ENCODE data around the gene LHFPL2.

Gene LHFPL2

DNA sequence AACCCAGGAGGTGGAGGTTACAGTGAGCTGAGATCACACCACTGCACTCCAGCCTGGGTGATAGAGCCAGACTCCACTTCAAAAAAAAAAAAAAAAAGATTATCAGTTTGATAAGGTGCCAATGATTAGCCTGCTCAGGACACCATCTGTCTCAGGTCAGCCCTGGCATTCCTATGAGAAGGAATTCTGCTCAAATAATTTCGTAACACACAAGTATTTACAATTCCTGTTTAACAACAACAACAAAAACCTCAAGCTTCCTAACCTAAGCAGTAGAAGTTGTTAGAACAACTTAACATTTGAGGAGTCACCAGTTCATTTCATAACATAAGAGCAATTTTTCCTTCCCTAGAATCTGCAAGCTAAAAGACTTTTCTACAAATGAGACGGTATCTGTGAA lies 85.0 kb downstream of the LHFPL2 start:
- no peak for DNase-seq

DNA sequence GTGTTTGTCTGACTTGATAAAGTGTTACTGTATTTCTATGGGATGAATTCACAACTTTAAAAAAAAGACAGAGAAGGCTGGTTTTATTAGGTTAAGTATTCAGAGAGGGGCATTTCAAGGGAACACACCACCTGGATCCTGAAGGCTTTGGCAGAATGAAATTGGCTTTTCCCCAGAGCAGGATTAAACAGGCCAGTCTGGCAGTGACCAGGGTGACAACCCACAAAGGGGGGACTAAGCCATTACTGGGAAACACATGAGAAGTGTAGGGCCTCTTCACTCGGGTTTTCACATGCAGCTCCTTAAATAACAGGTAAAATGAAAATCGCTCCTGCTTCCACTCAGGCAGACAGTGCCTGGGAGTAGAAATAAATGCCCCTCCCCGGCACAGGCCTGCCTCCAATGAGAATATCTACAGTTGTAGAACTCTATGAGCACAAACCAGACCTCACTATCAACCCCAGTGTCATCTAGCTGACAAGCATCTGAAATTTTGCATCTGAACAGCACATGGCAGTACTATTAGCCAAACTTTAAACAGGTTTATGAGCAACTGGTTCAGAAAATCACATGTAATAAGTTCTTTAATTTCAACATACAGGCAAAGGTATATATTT lies 85.8 kb downstream of the LHFPL2 start:
- no peak for DNase-seq

DNA sequence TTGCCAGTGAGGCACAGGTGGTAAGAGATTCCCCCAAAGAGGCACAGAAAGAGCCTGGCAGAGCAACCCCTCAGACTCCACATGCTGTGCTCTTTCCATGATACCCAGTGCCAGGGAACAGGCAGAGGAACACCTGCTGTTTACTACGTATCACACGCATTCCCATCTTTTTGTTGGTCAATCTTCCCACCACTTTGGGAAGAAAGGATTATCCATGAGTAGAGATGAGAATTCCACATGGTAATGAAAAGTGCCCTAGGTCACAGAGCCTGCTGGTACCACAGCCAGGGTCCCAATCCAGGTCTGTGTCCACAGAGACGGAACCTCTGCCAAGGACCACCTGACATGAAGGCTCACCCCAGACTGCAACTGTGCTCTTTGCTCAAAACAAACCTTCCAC lies 86.6 kb downstream of the LHFPL2 start:
- no peak for DNase-seq

DNA sequence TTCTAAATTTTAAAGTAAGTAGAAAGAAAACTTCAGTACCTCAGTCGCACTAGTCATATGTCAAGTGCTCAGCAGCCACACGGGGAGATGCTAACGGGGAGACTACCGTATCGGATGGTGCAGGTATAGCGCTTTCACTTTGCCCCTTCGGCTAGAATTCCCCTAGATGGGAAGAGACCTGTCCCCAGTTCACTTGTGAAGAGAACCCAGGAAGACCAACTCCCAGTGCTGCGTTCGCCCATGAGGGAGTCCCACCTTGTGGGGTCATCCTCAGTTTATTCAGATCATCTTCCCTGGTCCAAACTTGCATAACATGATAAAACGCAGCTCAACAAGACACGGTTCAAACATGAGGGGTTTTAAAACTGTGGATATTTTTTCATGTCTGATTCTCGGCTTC lies 87.3 kb downstream of the LHFPL2 start:
- no peak for DNase-seq

DNA sequence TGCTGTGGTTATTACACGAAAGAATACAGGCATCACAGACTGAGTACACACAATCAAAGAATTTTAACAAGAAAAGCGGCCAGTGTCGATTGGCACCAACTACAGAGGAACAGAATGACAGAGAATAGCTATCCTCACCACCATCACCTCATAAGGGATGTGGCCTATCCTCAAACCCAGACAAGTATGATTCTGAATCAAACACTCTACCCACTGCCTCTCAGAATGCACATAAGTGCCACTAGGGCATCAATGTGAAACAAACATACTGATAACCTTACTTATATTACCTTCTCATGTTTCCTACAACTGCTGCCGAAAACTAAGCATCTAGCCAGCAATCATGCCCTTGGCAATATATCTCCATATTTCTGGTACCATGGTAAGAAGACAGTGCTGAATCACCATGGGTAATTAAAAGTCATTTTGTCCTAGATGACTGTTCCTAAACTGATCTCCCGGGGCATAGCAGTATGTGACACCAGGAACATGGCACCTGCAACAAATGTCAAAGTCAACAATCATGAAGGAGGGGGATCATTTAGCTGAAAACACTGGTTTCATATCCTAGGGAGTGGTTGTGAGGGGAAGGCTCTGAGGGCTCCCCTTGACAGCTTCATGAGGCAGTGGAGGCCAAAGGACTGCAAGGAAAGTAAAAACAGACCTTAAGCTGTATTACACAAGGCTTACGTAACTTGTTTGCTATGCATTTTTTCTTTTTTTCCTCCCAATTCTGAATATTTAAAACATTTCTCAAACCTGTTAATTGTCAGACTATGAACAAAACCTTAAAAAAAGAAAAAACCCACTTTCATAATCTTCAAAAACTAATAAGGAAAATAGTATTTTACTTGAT lies 88.3 kb downstream of the LHFPL2 start:
- DNase-seq: no peak

DNA sequence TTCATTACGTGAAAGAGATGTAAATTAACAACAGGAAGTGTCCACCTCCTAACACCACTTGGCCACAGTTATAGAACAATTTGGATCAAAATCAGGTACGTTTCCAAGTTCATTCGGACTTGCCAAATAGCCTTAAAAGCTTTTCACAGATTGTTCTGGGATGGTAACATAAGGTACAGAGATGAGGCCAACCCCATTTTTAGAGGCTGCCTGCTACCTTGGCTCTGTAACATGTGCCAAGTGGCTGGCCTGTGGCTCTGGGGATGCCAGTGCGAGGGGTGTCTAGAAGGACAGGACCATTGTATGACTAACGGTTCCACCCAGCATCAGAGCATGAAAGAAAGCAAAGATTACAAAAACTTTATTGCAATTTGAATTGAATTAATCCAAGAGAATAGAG lies 91.0 kb downstream of the LHFPL2 start:
- DNase-seq: no peak

DNA sequence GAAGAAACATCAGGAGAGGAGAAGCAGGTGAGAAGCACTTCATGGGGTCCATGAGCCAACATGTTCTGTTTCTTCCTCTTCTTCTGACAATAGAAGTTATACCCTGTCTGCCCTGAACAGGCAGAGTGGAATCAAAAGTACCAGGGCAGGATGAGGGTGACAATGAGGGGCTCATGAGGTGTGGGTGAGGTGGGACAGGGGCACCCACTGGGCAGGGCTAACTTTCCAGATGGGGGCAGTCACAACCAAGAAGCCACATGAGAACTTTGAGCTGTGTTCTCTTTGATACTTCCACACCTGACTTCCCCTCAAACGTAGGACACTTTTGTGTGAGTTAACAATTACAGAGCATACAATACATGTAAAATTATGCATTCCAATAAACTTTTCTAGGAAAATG lies 92.7 kb downstream of the LHFPL2 start:
- DNase-seq: no peak

DNA sequence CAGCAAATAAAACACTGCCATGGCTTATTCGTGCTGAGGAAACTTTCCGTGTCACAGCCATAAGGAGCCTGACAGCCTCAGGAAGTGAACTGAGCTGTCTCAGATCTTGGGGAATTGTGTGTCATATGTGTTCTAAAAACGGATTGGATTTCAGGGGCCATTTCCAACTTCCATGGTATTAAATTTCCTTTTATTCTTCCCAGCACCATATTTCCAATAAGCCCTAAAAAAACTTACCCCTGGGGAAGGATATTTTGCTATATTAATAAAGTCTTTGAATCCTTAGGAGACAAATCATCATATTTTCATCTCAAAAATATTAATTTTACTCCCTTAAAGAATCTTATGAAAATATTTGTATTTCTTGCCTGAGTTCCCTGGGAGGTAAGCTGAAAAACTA lies 93.9 kb downstream of the LHFPL2 start:
- no peak for DNase-seq

DNA sequence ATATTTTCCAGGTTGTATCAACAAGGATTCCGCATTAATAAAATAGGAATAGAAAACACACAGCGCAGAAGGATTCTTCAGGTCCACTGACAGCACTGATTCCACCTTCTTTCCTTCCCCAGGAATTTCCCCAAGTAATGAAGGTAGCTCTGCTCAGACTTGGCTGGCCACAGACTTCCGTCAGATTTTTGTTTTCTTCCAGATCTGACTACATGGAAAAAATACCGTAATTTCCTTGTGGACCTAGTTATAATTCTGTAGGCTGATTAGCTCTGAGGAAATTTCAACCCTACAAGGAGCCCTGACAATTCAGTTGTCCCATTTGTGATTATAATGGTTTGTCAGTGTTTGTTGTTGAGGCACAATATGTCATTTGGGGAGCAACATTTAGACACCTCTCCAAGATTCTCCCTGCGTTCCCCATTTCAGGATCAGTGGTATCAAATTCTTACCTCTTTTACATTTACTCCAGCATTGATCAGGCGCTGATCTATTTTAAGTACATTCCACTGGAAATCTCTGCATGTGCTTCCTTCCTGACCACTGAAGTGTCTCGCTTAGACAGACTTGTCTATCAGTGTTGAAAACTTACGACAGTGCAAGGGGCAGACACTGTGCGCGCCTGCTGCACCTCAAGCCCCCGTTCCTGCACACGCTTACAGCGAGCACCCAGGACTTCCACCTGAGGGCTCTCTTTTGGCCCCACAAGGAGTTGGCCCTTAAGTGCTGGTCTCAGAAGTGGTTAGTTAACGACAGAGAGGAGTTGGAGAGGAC lies 94.8 kb downstream of the LHFPL2 start:
- DNase-seq: no peak

DNA sequence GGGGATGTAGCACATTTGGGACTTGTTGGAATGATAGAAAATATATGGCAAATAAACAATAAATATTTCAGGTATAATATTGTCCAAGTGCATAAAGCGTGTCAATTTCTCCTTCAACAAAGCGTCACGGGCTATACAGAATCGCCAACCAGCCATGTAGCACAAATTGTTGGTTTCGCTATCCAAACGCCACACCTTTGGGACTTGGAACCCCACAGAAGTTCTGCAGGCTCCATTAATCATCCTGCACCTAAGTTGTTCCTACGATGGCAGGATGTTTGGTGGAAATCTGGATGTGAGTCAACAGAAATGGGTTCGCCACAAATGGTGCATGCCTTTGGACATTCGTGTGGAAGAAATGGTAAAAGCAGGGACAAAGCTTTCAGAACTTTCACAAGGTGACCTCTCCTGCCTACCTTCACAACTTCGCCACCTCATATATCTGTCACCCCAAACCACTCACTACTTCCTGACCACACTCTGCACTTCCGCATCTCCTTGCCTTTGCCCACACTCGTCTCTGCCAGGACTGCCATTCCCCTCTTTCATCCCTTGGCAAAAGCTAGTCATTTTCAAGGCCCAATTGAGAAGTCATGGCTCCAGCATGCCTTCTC lies 95.7 kb downstream of the LHFPL2 start:
- peak; percentile 24 for DNase-seq

DNA sequence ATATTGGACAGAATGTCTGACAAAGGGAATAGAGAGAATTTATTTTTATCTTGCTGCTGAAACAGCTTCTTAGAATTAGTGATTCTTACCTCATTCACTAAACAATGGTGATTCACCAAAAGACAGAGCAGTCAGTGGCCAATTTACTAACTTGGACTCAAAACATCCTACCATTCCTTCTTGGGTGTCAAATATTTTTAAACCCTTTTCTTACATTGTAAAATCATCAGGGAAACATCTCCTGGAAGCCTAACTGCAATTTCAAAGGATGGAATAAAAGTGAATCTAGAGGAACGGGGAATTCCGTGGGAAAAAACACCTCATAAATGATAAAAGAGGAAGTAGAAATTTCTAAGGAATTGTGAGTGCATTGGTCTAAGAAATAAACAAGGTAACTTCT lies 97.7 kb downstream of the LHFPL2 start:
- no peak for DNase-seq

DNA sequence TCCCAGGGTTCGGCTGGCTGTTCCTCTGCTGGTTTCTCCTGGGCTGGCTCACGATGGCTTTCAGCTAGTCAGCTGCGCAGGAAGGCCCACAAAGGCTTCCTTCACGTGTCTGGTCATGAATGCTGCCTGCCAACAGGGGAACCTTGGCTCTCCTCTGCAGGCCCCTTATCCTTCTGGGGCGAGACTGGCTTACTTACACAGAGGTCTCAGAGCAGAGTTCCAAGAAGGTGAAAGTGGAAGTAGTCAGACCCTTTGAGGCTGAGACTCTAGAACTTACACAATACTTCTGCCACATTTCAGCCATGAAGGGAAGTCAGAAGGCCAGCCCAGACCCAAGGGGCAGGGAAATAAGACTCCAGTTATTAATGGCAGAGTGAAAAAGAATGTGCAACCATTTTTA lies 99.5 kb downstream of the LHFPL2 start:
- no peak for DNase-seq

DNA sequence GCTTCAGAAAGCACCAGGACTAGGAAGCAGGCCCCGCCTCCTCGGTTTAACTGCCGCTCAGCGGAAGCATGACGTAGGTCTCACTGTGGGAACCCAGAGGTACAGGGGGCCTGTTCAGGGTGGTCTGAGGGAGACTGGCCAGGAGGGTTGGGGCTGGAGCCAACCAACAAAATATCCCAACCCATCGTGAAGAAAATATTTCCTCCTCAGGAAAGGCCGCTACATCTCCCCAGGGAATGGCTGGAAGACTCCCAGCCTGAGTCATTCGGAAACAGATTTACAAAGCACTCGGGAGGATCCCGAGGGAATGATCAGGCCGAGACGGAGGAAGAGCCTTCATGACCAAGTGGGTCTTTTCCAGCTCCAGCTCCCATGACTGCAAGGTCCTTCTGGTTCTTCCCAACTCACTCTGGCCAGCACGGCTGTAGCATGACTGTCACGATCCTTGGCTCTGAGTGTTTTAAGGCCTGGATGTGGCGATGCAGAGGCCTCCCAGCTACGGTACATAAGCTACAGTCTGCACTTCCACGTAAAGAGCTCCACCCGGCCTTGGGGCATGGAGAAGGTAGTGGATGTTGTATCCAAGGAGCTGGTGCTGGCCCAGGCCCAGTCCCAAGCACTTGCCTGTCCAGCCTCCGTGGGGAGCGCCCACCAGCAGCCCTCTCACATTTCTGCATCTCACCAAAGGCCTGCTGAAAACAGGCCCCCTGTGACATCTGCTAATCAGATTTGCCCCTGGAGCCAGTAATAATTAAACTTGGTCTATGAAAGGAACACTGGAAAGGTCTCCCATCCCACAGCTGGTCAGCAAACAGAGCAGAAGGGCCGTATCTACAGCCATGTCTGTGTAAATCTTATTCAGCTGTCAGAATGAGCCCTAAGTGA lies 100.6 kb downstream of the LHFPL2 start:
- no peak for DNase-seq

DNA sequence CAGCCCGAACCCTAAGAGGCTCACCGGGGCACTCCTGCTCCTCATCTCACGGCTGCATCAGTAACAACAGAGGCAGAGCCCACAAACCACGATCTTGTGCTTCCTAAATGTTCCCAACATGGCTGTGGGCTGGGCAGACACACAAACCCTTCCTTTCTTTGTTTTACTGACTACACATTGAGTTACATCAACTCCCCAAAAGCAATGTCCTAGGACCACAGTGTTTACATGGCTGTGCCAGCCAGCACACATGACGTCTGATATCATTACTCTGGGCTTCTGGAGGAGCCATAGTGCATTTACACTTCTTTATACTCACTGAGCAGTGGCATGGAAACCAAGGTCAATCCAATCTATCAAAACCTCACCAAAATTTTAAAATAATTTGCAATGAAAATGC lies 101.4 kb downstream of the LHFPL2 start:
- no peak for DNase-seq

DNA sequence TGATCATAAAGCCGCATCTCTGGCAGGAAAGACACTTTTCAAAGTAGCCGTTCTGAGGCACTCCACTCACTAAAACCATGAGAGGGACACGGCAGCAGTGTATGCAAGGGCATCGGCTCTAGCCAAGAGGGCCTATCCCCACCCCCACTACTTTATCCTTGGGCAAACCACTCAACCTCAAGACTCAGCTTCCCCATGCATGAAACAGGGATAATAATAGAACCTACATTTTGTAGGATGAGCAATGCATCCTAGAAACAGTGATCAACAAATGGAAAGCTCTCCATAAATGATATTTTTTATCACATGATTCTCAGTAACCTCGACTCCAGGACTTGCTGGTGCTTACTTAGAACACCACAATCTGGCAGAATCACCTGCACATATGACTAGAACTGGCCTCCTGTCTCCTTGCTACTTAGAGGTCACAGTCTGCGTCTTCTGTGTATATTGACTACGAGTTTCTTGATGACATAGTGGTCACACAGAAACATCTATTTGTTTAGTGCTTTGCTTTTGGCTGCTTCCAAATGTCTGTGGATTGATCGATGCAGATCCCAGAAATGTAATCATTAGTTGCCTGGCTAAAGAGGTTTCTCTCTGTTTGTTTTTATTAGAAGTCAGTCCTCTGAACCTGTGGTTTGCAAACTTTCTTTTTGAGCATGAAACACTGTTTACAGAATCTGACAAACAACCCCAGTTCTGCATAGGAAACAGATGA lies 102.1 kb downstream of the LHFPL2 start:
- DNase-seq: no peak

DNA sequence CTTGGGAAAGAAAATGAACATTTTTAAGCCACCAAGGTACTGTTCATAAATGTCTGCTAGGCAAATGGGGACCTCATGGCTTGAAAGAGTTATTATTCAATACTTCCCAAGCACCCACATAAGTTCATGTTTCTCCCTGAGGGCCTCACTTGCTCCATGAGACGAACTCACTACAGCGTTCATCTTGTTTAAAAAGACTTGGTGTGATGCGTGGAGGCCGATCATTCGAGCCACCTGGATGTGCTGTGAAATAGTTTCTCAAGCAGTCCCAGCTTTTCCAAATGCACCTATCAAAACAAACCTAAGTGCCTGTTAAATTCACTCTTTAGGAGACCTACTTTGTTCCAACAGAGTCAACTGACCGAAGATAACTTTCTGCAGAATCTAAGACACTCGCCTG lies 103.2 kb downstream of the LHFPL2 start:
- no peak for DNase-seq

DNA sequence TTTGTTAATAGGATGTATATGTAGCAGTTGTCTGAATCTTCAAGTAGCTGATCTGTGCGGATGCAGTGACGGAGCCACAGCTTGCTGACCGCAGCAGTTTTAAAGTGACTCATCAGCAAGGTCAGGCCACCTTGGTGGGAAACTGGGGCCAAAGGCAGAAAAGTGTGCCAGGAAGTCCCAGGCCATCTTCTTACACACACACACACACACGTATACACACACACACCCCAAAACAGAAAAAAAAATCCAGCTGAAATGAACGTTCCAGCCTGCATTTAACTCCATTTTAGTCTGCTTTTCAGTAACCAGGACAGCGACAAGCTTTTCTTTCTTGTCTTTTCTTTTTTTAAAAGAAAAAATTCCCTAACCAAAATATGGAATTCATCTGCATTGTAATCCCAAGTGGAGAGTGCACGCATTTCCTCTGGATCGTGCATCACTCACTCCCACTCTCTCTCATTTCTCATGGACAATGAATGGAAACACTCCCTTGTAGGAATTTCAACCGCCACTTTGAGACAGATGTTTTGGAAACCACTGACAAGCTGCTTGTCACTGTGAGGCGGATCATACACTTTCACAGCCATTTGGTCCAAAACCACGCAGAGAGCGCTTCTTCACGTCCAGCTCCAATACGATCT lies 103.9 kb downstream of the LHFPL2 start:
- DNase-seq: no peak

DNA sequence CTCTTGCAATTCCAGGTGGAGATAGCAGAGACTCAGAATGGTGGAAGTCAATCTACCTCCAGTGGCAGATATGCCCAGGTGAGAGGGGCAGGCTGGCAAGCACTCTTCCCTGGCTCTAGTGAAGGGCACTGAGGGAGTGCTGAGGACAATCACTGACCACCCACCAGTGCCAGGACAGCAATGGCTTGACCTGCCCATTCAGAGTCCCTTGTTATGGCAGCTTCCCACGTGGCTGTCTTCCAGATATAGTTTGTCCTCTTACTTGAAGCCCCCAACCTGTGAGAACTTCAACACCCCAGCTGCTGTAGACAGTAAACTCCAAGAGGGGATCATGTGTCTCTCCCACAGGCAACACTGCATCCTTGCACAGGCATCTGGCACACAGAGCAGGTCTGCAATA lies 104.7 kb downstream of the LHFPL2 start:
- no peak for DNase-seq

DNA sequence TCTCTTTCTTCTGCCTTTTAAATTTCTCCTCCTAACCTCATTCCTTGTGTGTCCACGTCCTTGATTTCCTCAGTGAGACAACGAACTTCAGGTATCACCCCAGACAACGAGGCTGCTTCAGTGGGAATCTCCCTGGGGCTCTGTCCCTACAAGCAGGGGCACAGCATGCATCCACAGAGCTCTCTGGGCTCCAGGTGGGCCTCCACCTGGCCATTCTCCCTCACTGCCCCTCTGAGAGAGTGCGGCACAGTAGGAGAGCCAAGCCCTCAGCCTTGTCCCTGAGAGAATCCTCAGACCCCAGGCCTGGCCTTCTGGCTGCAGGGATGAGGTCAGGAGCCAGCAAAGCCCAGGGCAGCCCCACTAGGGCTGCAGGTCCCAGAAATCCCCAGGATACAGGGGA lies 105.3 kb downstream of the LHFPL2 start:
- no peak for DNase-seq

DNA sequence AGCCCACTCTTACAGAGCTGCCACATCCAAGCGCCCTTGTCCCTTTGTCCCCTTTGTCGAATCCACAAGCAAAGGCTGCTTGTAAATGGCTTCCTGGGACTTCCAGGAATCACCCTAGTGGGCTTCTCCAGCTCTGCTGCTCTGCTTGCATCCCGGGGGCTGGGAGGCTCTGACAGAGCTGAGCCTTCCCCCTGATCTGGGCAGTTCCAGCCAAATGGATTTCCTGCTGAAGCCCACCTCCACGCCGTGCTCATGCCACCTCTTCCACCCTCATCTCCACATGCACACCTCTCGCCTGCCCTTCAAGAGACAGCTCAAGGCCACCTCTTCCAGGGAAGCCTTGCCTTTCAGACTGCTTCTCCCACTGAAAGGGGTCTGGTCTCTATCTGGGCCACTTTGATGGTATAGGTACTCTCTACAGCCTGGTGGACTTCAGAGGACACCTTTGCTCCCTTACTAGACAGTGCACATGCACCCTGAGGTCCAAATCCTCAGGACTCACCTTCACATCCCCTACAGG lies 106.2 kb downstream of the LHFPL2 start:
- DNase-seq: no peak

DNA sequence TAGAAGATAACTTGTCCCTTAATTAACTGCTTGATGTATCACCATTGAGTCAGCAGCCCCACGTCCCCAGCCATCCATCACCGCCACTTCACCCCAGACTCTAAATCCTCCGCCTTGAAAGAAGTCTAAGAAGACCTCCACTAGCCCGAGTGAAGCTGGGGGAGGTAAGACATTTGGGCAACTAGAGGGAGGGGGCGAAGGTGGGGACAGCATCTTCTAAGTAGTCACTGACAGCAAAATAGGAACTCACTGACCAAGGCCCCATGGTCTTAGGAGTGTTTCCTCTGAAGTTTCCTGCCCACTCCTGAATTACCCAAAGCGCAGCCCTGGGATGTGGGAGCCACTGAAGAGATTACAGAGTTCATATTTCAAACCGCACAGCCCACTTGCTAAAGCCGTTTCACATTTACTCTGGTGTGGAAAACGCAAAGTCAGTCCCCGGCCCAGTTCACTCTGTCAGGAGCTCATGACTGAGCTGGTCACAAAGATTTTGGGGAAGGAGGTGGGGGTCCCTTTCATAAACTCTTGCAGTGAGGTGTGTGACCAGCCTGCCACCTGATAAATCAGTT lies 107.4 kb downstream of the LHFPL2 start:
- no peak for DNase-seq
